HG03558 (cell line): Measurements from ENCODE around the gene SCUBE3.

Experiments
- ATAC-seq: cut with Tn5 transposase; IDR thresholded peaks from one replicate; pipeline ENCODE4 v1.9.1; 2021; ENCODE audit warnings: moderate number of reproducible peaks; ENCODE audit not compliant: unreplicated experiment; ENCODE audit errors: extremely low read depth

SCUBE3 gene

DNA sequence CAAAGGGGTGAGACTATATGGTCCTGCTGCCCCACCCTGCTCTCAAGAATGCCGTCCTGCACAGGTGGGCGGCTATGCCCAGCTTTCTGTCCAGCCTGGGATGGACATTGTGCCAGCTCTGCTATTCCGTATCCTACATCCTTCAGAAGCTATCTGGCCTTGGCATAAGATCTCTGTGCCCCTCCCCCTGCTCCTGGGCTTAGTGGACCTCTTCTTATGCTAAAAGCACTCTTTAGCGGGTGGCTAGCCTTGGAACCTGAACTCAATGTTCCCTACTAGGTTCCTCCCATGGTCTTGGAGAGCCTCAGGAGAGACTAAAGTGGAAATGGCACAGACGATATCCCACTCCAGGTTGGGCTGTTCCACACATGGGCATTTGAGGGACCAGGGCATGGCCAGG lies 22.5 kb downstream of the SCUBE3 start:
- no peak for ATAC-seq

- ATAC-seq = no peak
Observed at GRCh38 chr6:35237476-35237875, 23.7 kb downstream of the SCUBE3 start.

GRCh38 chr6:35238843-35239289 lies 25.1 kb downstream of the SCUBE3 start:
- no peak for ATAC-seq

GRCh38 chr6:35239581-35239980 lies 25.8 kb downstream of the SCUBE3 start:
- no peak for ATAC-seq

GRCh38 chr6:35240838-35241801 lies 27.4 kb downstream of the SCUBE3 start:
- ATAC-seq = no peak

- ATAC-seq = no peak
Observed at GRCh38 chr6:35242486-35242885, 28.7 kb downstream of the SCUBE3 start.

GRCh38 chr6:35242906-35243305 lies 29.1 kb downstream of the SCUBE3 start:
- no peak for ATAC-seq

GRCh38 chr6:35243386-35243958 lies 29.7 kb downstream of the SCUBE3 start:
- ATAC-seq = no peak

- ATAC-seq = no peak
Observed at GRCh38 chr6:35244551-35244950, 30.8 kb downstream of the SCUBE3 start.

GRCh38 chr6:35247642-35248231 lies 34.0 kb downstream of the SCUBE3 start:
- no peak for ATAC-seq

DNA sequence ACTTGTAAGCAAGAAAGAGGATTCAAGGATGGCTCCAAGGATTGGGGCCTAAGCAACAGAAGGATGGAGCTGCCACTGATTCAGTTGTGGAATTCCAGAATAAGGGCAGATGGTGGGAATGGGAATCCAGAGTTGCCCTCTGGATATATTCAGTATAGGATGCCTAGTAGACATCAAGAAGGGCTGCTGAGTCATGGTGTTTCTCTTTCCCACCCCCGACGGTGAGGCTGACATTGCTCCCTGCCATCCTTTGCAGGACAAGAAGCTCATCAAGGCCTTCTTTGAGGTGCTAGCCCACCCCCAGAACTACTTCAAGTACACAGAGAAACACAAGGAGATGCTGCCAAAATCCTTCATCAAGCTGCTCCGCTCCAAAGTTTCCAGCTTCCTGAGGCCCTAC lies 34.5 kb downstream of the SCUBE3 start:
- ATAC-seq = no peak

GRCh38 chr6:35248965-35249364 lies 35.2 kb downstream of the SCUBE3 start:
- no peak for ATAC-seq

- ATAC-seq = no peak
Observed at GRCh38 chr6:35251949-35252348, 38.2 kb downstream of the SCUBE3 start.

- no peak for ATAC-seq
Observed at GRCh38 chr6:35253249-35253648, 39.5 kb downstream of the SCUBE3 start.

- no peak for ATAC-seq
Observed at GRCh38 chr6:35258336-35258735, 44.6 kb downstream of the SCUBE3 start.

DNA sequence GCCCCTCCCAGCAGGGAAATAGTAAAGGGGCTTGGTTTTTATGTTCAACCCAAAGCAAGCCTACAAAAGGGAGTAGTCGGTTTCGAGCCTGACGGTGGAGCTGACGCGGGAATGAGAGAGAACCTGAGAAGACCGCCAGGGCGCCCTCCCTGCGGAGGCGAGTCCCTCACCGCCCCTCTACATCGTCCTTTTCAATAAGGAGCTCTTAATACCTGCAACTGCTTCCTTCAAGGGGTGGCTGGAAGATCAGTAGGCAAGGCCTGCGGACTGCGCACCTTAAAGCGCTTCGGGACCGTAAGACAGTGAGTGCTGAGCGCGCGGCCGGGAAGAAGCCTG lies 45.1 kb downstream of the SCUBE3 start:
- no peak for ATAC-seq

GRCh38 chr6:35259194-35259947 lies 45.6 kb downstream of the SCUBE3 start, which contains the start of gene ZNF76:
Gene ZNF76 (plus strand): TSS chr6:35259735. CDS start chr6:35281152, 21,417 bp downstream.
- peak; percentile 55 for ATAC-seq

GRCh38 chr6:35259948-35260590 lies 46.3 kb downstream of the SCUBE3 start:
- peak; percentile 17 for ATAC-seq

DNA sequence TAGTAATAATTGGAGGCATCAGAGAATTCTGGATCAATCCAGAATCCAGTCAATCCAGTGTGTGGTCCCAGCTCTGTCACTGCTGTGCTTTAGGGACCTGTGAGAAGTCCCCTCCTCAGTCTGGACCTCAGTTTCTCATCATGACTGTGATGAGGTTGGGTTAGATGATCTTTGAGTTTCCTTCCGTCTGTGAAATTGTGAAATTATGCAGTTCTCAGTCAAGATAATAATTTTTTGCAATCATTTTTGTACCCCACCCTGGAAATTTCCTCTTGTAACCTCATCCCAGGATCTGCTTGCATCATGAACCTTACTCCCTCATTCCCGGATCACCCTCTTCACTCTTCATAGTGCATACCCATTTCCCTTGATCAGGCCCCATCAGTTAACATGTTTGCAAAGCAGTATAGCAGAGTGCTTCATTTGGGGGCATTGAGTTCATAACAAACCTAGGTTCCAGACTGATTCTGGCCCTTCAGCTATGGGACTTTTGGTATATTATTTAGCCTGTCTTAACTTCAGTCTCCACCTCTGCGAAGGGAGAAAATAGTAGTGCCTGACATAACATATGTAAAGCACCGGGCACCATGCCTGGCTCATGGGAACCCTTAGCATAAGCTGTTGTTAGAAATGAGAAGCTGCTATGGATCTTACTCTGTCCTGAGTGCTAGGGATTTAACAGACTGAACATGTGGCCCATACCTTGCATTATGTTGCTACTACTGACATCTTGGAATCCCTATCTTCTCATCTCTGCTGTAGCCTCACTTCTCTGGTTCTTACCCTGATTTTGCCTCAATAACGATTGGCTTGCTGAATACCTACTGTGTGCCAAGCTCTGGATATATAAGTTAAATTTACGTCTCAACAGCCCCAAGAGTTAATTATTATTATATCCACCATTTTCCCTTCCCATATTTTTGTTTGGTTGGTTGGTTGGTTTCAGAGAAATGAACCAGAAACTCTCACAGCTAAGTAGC lies 47.1 kb downstream of the SCUBE3 start:
- ATAC-seq = no peak
